Heart right ventricle (tissue), 16 donors: ENCODE measurements around the gene TPTE2. TPM values are rescaled to one million over a fixed set of nuclear protein-coding genes. Genes with fewer than 3 reads are reported as not detected.

ENCODE experiments used
- ATAC-seq, 8 donors: fragments of 200-7000 bp; cut with Tn5 transposase; one replicate each; pipeline ENCODE4 v1.9.1; 2020; ENCODE audit warnings: mild to moderate bottlenecking in 8 of 8, moderate library complexity in 8 of 8, moderate number of reproducible peaks in 1 of 8
- DNase-seq, 2 donors: peaks; one replicate each; pipeline ENCODE4 v3.0.0-alpha.2; 2020
- H3K27ac ChIP-seq, 10 donors: fragments of 200-600 bp; sonication (generic) in 2 of 10; one replicate each; pipeline versions ENCODE4 v1.5.0 to v1.8.0; 2020 to 2022; ENCODE audit warnings: mild to moderate bottlenecking in 3 of 10
- H3K27me3 ChIP-seq, 7 donors: fragments of 200-600 bp; one replicate each; pipeline ENCODE4 v1.8.0; 2021 to 2022; ENCODE audit warnings: mild to moderate bottlenecking in 2 of 7
- H3K36me3 ChIP-seq, 9 donors: fragments of 200-600 bp; sonication (generic) in 1 of 9; one replicate each; pipeline versions ENCODE4 v1.5.0 to v1.8.0; 2020 to 2022; ENCODE audit warnings: mild to moderate bottlenecking in 2 of 9
- H3K4me1 ChIP-seq, 9 donors: fragments of 200-600 bp; sonication (generic) in 1 of 9; one replicate each; pipeline versions ENCODE4 v1.5.0 to v1.8.0; 2020 to 2022; ENCODE audit warnings: mild to moderate bottlenecking in 4 of 9
- H3K4me3 ChIP-seq, 10 donors: fragments of 200-600 bp; sonication (generic) in 2 of 10; one replicate each; pipeline versions ENCODE4 v1.5.0 to v1.8.0; 2020 to 2022; ENCODE audit warnings: mild to moderate bottlenecking in 7 of 10, moderate library complexity in 2 of 10
- H3K9me3 ChIP-seq, 11 donors: fragments of 200-600 bp in 10 of 11; sonication (generic) in 2 of 11; one replicate each; pipeline versions ENCODE4 v1.5.0 to v1.8.0; 2013 to 2022; ENCODE audit warnings: mild to moderate bottlenecking in 2 of 11, control low read depth in 1 of 11, moderate library complexity in 1 of 11
- WGBS, 2 donors: extraction: QIAGEN DNeasy Blood & Tissue Kit; methylation state at CpG; one replicate each; pipeline ENCODE4 v1.1.7; 2013; ENCODE audit warnings: inconsistent platforms in 1 of 2; 5-methylcytosine and 5-hydroxymethylcytosine counted together
- intact Hi-C, 10 donors: fragments of 100-400 bp; cut with DNase I; formaldehyde crosslinking; loops; one replicate each; pipeline versions ENCODE4 v1.11.1 to v1.14.2; 2022
- polyA plus RNA-seq, 2 donors: library from polyadenylated mRNA; stranded (reverse); fragments of 200-250 nt; gene quantifications; one replicate each; pipeline ENCODE4 v1.2.3, GENCODE V29; 2013
- total RNA-seq, 10 donors: library from RNA; stranded (reverse); fragmentation: NEBNext Ultra II Directional in 3 of 10; extraction: Animal tissue kit (Norgen Biotek cat#: 25700) in 3 of 10; gene quantifications; one replicate each; pipeline versions ENCODE4 v1.2.1 to v1.2.4, GENCODE V29; 2021 to 2023
- TF ChIP-seq, protein P1 (sequence below), 9 donors: fragments of 200-600 bp; sonication (generic) in 2 of 9; IDR thresholded peaks; one replicate each; pipeline versions ENCODE4 v1.5.0 to v1.8.0; 2021 to 2022; ENCODE audit warnings: antibody characterized with exemption in 9 of 9, mild to moderate bottlenecking in 5 of 9, moderate library complexity in 1 of 9
- donor health status: Arrhythmogenic right ventricular cardiomyopathy.
- donor health status: ischemic (EF 13 %, LVEDD 7.1; RV severe dilation, severe dysfunction).
- donor health status: healthy with polysubstance abuse.
- donor health status: DM: no; HTN: yes; CAD: no.
- donor health status: DM: no; HTN: no; CAD: no.
- donor health status: ischemic (EF 25% LVEDD 6.9; RV normal size, moderate dysfunction).
- donor health status: ischemic (EF 25% LVEDD 5.7; RV mildly dilated, moderate dysfunction).
- donor health status: healthy.
- donor health status: DM: yes; HTN: yes; CAD: no.
- donor health status: Ischemic cardiomyopathy.
- donor health status: ischemic (EF 35%, LVEDD 5.7; RV mildly dilated, moderate dysfunction).
- donor health status: nonischemic (EF 11% LVEDD 7.7; RV severe dilation, severe dysfunction).
- donor health status: DM: yes; HTN: yes; CAD: no.
- donor health status: PGD.
- donor health status: ischemic (EF 29% LVEDD 5.4; RV normal size, mild dysfunction).
- donor health status: nonischemic (EF 23%, LVEDD 6.1; RV moderate dilation, normal function).

The TPTE2 gene
- total and polyA plus RNA-seq, 12 donors: not detected

DNA sequence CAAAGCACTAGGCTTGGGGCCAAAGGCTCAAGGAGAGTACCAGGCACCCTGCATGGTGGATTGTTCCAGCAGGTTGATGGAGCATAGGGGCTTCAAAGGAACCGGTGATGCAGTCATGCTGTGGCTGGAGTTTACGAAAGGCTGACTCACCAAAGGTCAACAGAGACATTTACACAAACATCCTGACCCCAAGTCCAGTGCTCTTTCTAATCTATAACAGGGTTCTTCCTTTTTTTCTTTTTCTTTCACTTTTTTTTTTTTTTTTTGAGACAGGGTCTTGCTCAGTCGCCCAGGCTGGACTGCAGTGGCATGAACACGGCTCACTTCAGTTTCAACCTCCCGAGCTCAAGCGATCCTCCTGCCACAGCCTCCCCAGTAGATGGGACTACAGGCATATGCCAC lies 35.6 kb upstream of the TPTE2 start:
- no peak for DNase-seq
- Histone ChIP-seq H3K4me3 (no peak overlapping the region), H3K27ac (no peak overlapping the region), H3K27me3 (peaks cover 0 to 42% (median 23%) of the 10 kb centered on the region in 7 donors), H3K9me3 (no peaks in the 10 kb centered on the region), H3K4me1 (peaks cover 0 to 6% (median 4%) of the 10 kb centered on the region in 9 donors), H3K36me3 (no peaks in the 10 kb centered on the region)
- ATAC-seq: no peak
- WGBS, 2 donors: 84% methylated on average over 6 of the region's 6 CpGs
- intact Hi-C loops: no loop called here
- TF ChIP-seq, protein P1, sequence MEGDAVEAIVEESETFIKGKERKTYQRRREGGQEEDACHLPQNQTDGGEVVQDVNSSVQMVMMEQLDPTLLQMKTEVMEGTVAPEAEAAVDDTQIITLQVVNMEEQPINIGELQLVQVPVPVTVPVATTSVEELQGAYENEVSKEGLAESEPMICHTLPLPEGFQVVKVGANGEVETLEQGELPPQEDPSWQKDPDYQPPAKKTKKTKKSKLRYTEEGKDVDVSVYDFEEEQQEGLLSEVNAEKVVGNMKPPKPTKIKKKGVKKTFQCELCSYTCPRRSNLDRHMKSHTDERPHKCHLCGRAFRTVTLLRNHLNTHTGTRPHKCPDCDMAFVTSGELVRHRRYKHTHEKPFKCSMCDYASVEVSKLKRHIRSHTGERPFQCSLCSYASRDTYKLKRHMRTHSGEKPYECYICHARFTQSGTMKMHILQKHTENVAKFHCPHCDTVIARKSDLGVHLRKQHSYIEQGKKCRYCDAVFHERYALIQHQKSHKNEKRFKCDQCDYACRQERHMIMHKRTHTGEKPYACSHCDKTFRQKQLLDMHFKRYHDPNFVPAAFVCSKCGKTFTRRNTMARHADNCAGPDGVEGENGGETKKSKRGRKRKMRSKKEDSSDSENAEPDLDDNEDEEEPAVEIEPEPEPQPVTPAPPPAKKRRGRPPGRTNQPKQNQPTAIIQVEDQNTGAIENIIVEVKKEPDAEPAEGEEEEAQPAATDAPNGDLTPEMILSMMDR (IDR thresholded peaks at IDR 0.05): no peak

DNA sequence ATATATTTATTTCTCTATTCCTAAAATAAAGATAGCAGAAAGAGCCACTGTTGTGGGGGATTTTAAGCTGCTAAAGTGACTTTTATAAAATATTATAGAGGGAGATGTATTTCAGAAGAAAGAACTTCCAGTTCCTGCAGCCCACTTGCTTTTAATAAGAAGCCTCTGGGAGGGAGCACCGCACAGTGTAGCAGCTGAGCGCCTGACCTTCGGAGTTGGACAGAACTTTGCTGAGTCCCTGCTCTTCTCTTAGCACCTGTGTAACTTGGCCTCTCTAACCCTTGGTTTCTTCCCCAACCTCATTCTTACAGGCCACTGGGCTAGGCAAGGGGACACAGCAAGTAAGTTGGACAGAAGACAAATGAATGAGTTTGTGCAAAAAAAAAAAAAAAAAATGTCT lies 34.8 kb upstream of the TPTE2 start:
- WGBS, 2 donors: 90 to 91% methylated on average over 3 of the region's 3 CpGs
- DNase-seq: no peak
- intact Hi-C loops: no loop called here
- Histone ChIP-seq H3K27me3 (peaks cover 0 to 33% (median 14%) of the 10 kb centered on the region in 7 donors), H3K36me3 (no peaks in the 10 kb centered on the region), H3K4me1 (no peaks in the 10 kb centered on the region), H3K4me3 (no peak overlapping the region), H3K9me3 (no peaks in the 10 kb centered on the region), H3K27ac (no peak overlapping the region)
- no peak for ATAC-seq
- TF ChIP-seq, protein P1 (IDR thresholded peaks at IDR 0.05): no peak

DNA sequence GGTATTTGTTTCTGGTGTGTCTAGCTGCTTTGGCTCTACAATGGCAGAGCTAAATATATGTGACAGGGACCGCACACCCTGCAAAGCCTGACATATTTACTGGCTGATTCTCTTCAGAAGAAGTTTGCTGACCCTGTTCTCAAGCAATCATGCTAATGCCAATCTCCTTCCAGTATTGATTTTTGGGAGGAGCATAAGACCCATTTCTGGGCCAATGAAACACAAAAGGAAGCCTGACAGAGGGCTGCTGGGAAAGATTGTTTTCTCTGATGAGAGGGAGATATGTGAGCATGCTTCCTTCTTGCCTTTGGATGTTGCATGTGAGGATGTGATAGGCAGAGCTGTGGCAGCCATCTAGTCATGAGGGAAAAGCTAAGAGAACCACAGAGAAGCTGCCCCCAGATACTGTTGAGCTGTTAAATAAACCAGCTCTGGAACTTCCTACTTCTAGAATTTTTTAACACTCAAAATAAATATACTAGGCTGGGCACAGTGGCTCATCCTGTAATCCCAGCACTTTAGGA lies 31.4 kb upstream of the TPTE2 start:
- H3K4me3 ChIP-seq: no peak overlapping the region
- peaks cover 0 to 12% (median 0%) of the 10 kb centered on the region in 7 donors for H3K27me3 ChIP-seq
- H3K9me3 ChIP-seq: no peaks in the 10 kb centered on the region
- ATAC-seq: no peak
- no peak overlapping the region for H3K27ac ChIP-seq
- no peaks in the 10 kb centered on the region for H3K36me3 ChIP-seq
- DNase-seq: no peak
- H3K4me1 ChIP-seq: peaks cover 0 to 1% (median 0%) of the 10 kb centered on the region in 9 donors
- TF ChIP-seq, protein P1 (IDR thresholded peaks at IDR 0.05): no peak
- intact Hi-C loops: no loop called here
- WGBS, 2 donors: 77 to 96% methylated on average over 1 of the region's 1 CpG

DNA sequence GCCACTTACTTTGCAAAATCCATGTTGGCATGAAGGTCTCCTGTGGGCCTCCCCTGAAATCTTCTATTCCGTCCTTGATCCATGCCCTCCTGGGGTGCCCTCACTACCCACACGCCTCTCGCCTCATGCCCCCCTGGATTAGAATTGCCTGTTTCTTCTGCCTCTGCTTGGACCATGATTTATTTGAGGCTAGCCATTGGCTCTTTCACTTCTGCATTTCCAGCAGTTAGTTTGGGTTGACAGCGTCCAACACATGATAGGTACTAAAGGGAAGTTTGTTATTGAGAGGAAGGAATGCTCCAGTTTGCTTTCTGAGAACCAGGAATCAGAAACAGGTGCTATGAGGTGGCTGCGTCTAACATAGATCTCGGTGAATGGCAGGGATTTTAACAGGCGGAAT lies 30.5 kb upstream of the TPTE2 start:
- intact Hi-C loops: no loop called here
- TF ChIP-seq, protein P1 (IDR thresholded peaks at IDR 0.05): no peak
- H3K4me1 ChIP-seq: peaks cover 0 to 10% (median 0%) of the 10 kb centered on the region in 9 donors
- H3K27me3 ChIP-seq: peaks cover 0 to 7% (median 0%) of the 10 kb centered on the region in 7 donors
- DNase-seq (no peak), ATAC-seq (no peak)
- H3K4me3 ChIP-seq: no peak overlapping the region
- H3K9me3 ChIP-seq: no peaks in the 10 kb centered on the region
- no peak overlapping the region for H3K27ac ChIP-seq
- H3K36me3 ChIP-seq: no peaks in the 10 kb centered on the region
- 79 to 87% methylated on average over 7 of the region's 7 CpGs for WGBS, 2 donors
